GM18507 (cell line): ENCODE results near the gene HS3ST3A1.

Experiments
- DNase-seq: peaks from one replicate; pipeline ENCODE4 v3.0.0; 2011; ENCODE audit warnings: low read depth; ENCODE audit not compliant: insufficient read length; ENCODE audit errors: extremely low spot score
- FAIRE-seq: peaks from 2 replicates; lab custom pipeline; 2011; peaks lifted over from hg19 to GRCh38; lab: Jason Lieb, UNC

HS3ST3A1 gene

DNA sequence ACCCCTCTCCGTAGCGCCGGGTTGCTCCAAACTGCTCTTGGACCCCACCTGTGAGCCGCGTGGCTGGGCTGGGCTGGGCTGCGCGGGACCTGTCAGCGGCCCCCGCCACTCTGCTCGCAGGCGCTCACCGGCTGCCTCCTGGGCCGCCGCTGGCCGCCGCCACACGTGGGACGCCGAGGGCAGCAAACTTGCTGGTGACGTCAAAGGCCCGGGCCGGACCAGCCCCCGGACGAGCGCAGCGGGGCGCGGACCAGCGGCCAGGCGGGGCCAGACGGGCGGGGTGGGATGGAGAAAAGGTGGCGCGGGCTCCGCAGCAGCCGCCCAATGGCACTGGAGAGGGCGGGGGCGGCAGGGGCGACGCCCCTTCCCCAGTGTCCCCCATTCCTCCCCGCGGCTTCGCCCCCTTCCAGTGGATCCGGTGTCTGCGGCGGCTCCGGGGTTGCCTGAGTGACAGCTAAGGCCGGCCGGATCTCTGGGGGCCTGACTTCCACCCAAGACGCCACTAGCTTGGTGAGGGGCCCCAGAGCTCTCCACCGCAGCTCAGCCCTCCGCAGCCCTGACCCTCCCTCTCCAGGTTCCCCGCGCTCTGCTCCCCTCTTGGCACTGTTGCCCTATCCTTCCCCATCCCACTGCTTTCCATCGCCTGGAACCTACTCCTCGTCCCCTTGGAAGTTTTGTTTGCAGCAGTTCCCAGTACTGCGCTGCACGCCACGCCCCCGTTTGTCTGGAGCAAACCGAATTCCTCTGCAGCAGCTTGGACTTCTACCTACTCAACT lies at the start of gene HS3ST3A1:
Gene HS3ST3A1, minus strand, starts transcription at position 154 of the 776 bp plus-strand sequence. CDS start 800 bp downstream, outside the sequence.
- FAIRE-seq (no peak), DNase-seq (no peak)

GRCh38 chr17:13650096-13650675 lies 48.5 kb upstream of the HS3ST3A1 start:
- DNase-seq = no peak
- no peak for FAIRE-seq

DNA sequence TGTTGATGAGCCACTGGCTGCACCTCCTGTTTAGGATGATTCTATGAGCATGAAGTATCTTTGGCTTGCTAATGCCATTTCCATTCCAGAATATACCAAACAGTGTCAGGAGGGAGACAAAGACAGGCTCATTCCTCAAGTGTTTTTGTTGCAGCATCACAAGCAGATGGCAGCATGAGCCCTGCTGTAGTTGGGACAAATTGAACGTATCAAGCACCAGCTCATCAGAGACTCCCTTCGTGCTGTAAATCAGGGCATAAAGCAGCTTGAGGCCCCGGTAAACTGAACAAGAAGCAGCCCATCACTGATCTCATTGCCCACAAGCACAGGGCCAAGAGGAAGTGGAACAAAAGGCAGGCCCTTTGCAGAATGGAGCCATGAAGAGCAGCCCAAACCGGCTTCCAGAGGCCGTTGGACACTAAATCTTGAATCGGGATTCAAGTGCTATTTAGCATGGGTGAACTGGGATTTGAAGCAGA lies 45.9 kb upstream of the HS3ST3A1 start:
- no peak for FAIRE-seq
- DNase-seq = no peak

GRCh38 chr17:13646969-13647542 lies 45.3 kb upstream of the HS3ST3A1 start:
- DNase-seq (no peak), FAIRE-seq (no peak)

DNA sequence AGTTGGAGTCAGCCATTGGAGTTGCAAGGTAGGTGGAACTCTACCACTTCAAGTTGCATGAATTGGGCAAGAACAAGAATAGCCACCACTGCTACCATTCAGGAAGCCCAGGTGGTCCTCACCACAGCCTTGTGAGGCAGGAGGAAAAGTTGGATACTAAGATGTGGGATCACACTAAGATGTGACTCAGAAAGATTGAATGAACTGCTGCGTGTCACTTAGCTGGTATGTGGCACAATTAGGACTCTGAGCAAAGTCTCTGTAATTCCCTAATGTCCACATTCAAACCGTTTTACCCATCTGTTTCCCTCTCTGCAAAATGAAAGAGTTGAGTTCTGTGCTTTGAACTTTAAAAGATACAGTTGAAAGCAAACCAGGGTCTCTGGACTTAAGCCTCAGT lies 44.7 kb upstream of the HS3ST3A1 start:
- no peak for DNase-seq

DNA sequence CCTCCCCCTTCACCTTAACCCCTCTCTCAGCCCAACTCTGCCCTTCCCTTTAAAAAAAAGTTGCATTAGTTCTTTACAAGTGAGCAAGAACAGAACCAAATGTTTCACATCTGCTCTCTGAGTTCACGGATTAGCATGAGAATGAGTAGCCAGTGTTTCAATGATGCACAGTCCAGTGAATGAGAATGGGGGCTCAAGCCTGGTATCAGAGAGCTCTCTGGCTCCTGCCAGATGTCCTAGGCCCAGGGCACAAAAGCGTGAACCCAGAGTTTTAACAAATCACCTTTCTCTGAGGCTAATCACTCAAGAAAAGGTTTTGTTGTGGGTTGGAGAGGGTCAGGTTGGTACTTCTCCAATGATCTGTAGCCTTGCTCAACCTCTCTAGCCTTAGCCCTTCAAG lies 41.5 kb upstream of the HS3ST3A1 start:
- DNase-seq (no peak), FAIRE-seq (no peak)

More for the DNA sequence above, 44.7 kb upstream of the HS3ST3A1 start:
- FAIRE-seq = no peak

DNA sequence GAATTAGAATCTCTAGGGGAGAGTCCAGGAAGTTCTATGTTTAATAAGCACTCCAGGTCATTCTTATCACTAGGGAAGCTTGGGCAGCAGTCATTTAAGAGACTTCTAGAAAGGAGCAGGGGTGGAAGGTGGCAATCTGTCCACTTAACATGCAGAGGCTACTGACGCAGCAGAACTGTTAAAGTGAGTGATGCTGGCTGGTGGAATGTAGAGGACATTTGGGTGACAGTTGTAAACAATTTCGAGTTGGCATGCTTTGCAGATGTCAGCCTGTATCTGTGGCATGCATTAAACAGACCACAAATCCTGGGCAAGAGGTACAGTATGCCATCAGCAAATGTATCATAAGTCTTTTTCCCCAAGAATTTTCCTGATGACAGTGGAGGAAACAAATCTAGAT lies 40.5 kb upstream of the HS3ST3A1 start:
- FAIRE-seq (no peak), DNase-seq (no peak)

- DNase-seq (no peak), FAIRE-seq (no peak)
These were observed 38.8 kb upstream of the HS3ST3A1 start for GRCh38 chr17:13640551-13640950.

- no peak for FAIRE-seq
These were observed 37.2 kb upstream of the HS3ST3A1 start for GRCh38 chr17:13638855-13639458.

DNA sequence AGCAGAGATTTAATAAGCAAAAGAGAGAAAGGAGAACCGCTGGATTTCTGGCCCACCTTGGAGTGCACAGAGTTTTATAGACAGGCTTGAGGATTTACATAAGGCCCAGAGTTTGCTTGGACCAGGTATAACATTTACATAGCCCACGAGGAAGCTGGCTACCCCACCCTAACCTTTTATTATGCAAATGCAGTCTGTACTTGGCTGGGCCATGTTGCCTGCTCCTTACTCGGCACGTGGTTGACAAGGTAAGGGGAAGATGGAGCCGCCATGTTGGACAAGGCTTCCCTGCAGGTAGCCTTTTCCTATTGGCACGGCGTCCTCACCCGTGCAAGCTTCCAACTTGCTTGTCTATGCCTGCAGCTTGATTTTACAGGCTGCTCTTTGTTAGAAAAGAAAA lies 35.2 kb upstream of the HS3ST3A1 start:
- DNase-seq = no peak

More at GRCh38 chr17:13638855-13639458, 37.2 kb upstream of the HS3ST3A1 start:
- DNase-seq = no peak

GRCh38 chr17:13635951-13636350 lies 34.2 kb upstream of the HS3ST3A1 start:
- no peak for FAIRE-seq

More for the DNA sequence above, 35.2 kb upstream of the HS3ST3A1 start:
- FAIRE-seq = no peak

GRCh38 chr17:13634021-13634420 lies 32.3 kb upstream of the HS3ST3A1 start:
- FAIRE-seq (no peak), DNase-seq (no peak)

More at GRCh38 chr17:13635951-13636350, 34.2 kb upstream of the HS3ST3A1 start:
- DNase-seq = no peak

DNA sequence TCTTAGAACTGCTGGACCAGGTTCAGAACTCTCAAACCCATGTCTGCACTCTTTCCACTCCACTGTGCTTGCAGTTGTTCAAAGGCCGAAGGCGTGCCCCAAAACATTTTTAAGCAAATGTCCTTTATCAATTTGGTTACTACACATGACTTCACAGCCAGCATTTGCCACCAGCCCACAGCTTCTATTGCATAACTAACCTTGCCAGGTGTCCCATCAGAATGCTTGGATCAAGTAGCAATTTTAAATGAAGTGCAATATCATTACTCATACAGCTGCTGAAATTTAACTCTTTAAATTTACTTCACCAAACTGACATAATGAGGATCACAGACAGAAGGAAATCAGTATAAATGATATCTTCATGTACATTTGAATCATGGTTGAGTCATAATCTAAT lies 29.8 kb upstream of the HS3ST3A1 start:
- no peak for FAIRE-seq
- no peak for DNase-seq

- no peak for FAIRE-seq
- no peak for DNase-seq
These were observed 25.0 kb upstream of the HS3ST3A1 start for GRCh38 chr17:13626703-13627102.

DNA sequence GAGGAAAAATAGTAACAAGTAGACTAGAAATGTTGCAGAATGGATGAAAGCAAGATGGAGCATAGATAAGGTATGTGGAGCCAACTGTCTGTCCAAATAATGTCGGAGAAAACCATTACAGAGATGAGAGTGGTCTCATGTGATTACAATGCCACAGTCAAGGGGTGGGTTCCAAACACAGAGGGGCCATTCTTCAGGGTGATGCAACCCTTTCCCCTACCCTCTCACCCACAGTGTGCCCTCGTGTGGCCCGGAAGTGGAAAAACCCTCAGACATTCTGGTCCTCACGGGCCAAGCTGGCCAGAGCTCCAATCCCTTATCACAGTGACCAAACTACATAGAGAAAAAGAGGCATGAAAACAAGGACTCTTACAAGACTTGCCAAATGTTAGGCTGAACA lies 17.7 kb upstream of the HS3ST3A1 start:
- DNase-seq (no peak), FAIRE-seq (no peak)

DNA sequence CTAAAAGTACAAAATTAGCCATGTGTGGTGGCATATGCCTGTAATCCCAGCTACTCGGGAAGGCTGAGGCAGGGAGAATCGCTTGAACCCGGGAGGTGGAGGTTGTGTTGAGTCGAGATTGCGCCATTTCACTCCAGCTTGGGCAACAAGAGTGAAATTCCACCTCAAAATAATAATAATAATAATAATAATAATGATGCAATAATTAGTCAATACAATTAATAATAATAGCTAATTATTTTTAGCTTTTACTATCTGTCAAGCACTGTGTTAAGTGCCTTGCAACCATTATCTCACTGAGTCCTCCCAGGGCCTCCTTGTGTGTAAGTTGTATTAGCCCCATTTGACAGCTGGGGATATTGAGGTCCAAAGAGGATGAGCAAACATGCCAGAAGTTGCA lies 14.3 kb upstream of the HS3ST3A1 start:
- DNase-seq = no peak
- FAIRE-seq = no peak

DNA sequence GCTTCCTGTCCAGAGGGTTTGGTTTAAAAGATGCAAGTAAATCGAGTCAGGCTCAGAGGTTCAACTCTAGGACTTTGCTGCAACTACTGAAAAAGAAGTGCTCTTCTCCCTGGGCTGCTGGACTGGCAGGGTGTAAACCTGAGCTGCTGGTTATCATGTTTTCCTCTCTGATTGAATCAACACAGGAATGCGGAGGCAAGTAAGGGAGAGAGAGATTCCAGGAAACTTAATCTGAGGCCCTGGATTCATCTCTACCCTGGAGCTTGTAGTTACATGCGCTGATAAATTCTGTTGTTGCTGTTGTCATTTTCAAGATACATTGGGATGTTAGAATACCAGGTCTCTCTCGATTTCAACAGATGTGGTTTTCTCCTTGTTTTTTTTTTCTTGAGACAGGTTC lies 8.2 kb upstream of the HS3ST3A1 start:
- FAIRE-seq = no peak
- no peak for DNase-seq

DNA sequence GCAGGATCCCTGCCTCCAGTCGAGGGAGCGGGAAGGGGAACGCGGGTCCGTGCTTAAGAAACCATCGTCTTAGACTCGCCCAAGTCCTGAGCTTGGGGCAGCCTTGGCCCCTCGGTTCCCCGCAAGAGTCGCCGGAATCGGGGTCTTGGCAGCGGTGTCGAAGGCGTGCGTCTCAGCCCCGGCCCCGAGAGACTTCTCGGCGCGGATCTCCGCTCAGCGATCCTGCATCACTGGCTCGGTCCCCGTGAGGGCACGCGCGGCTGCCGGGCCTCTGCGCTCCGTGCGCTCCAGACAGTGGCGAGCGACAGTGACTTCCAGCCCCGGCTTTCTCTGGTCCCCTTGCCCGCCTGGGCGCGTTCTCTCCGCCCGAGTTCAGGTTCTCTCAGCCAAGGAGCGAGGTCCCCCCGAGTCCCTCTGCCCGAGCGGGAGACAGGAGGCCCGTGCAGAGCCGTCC lies 380 bp downstream of the HS3ST3A1 start:
- DNase-seq = no peak

GRCh38 chr17:13600475-13601321 lies 1.0 kb downstream of the HS3ST3A1 start:
- DNase-seq = no peak
- no peak for FAIRE-seq

More for the DNA sequence above, 380 bp downstream of the HS3ST3A1 start:
- FAIRE-seq = no peak
